ENCODE data around the gene RBFOX2.
"Not testable (repeated sequence)": the region's sequence is repeated elsewhere in the genome, so short reads cannot be mapped to it uniquely, and the experiment has no call there.

The RBFOX2 gene

GRCh38 chr22:35752006-35752862 lies 276.4 kb downstream of the RBFOX2 start:
- no peak for DNase-seq

GRCh38 chr22:35749808-35750207 lies 278.8 kb downstream of the RBFOX2 start:
- no peak for DNase-seq

- no peak for DNase-seq
Measured at GRCh38 chr22:35746946-35747703, 281.5 kb downstream of the RBFOX2 start.

GRCh38 chr22:35746248-35746647 lies 282.4 kb downstream of the RBFOX2 start:
- no peak for DNase-seq

DNA sequence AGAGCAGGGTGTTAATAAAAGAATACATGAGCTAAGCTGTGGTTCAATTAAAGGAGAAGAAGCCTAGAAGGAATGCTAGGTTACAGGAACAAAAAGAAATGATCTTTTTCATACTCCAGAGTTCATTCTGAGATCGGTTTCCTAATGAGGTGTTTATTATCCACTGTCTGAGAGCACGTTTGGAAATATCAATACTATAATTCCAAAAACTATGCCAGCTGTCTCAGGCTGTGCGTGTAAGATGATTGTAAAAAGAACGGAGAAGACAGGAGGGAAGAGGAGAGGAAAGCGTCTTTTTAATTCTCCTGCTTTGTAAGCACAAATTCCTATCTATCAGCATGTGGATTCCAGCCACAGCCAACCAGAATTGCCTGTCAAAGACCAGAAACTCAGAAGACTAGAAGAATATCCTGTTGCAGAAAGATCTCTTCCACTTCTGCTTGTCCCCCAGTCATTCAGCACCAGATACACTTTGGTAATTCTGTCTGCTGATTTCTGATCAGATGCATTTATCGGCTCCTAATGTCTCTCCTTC lies 285.2 kb downstream of the RBFOX2 start:
- DNase-seq = no peak

DNA sequence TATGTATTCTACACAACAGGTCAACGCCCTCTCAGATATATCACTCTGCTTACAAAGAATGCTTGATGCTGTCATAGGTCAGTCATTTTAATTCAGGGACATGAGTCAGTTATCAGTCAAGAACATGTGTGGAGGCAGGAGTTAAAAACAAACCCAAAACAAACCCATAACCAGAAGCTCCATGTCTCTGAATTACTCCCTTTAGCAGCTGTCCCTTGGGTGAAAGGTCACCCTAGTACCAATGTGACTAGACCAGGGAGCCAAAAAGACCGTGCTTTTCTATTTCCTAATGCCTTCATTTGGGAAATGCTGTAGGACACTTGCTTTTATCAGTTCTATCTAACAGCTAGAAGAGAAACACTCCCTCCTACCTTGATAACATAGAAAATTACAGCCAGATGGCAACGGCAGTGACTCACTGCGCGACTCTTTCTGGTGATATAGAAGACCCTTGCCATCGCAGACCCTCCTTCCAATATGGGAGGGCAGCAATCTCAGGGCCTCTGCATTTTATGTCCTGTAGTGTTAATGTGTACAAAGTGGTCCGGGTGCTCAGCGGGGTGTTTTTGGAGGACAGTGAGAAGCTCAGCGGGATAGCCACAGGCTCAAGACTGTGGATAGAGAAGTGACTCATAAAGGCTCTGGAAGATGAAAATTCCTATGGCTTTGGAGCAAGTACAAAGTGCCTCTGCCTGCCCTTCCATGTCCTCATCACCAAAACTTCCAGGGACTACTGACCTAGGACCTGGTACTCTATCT lies 286.1 kb downstream of the RBFOX2 start:
- no peak for DNase-seq

GRCh38 chr22:35740616-35741015 lies 288.0 kb downstream of the RBFOX2 start:
- no peak for DNase-seq

- DNase-seq = no peak
Measured at GRCh38 chr22:35739931-35740380, 288.7 kb downstream of the RBFOX2 start.

DNA sequence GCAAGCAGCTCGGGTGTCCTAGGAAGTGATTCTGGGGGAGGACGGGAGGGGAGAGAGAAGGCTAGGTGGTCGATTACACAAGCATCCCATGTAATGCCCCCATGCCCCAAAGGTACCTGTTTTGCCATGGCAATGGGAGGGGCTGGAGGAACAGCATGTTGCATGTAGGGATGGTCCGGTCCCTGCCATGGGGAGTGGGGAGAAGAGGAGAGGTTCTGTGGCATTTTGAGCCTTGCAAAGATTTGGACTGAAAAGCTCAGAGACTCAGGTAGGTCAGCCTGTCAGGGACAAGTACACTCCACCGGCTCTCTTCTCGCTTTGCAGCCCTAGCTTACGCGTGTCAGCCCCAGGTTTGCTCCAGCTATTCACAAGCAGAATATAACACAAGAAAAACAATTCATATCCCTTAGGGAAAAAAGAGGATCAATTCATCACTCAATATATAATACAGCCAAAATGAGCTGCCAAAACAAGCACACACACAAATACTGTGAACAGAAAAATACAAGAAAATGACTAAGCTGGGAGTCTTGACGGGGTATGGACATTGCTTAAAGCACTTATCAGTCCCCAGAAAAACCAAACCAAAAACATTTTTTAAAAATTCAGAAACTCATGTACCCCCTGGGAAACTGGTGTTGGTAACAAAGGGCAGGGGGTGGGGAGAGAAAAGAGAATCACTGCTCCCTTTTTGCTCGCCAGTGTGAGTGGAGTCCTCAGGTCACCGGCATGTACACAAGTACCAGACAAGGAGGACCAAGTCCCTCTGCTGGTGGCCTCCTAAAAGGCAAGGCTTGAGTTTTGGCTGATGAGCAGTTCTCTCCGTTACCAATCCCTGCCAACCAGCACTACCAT lies 289.3 kb downstream of the RBFOX2 start:
- no peak for DNase-seq

DNA sequence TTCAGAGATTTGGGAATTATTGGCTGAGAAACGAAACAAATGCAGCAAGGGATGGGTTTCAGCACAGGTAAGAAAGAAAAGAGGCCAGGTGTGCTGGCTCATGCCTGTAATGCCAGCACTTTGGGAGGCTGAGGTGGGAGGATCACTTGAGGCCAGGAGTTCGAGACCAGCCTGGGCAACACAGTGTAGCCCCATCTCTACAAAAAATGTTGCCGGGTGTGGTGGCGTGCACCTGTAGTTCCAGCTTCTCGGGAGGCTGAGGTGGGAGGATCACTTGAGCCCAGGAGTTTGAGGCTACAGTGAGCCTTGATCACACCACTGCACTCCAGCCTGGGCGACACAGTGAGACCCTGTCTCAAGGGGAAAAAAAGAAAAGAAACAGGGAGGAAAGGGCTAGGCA lies 290.7 kb downstream of the RBFOX2 start:
- not testable (repeated sequence) for DNase-seq

GRCh38 chr22:35736701-35737100 lies 291.9 kb downstream of the RBFOX2 start:
- no peak for DNase-seq

DNA sequence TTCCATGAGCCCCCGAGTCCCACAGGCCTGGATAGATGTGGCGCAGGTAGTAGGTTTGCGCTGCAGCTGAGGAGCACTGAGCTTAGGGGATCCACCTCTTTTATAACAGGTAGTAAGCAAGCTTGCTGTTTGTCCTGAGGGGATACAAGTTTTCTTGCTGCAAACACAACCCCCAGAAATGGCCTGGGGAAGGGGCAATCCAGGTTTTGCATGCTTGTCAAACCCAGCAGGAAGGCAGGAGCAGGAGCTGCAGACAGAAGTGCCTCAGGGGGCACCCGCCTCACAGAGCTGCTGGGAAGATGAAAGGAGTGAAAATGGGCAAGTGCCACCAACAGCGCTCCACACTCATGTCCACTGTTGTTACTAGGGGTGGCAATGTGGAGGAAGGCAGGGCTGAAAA lies 292.5 kb downstream of the RBFOX2 start:
- no peak for DNase-seq

DNA sequence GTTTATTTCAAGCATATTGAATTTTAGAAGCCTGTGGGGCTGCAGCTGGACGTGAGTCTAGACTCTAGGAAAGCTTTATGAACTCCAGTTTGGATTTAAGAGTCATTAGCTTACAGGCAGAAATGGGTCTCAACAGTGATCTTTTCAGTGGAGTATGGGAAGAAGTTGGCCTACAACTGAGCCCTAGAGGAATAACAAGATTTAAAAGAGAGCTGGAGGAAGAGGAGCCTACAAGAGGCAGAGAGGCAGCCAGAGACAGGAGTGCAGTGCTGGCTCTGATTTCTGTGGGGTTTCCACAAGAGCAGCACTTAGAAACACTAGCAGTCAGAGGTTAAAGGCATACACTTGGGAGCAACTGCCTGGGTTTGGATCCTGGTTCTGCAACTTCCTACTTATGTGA lies 293.1 kb downstream of the RBFOX2 start:
- no peak for DNase-seq

GRCh38 chr22:35734517-35734827 lies 294.2 kb downstream of the RBFOX2 start:
- no peak for DNase-seq

- no peak for DNase-seq
Measured at GRCh38 chr22:35733791-35734516, 294.7 kb downstream of the RBFOX2 start.

- no peak for DNase-seq
Measured at GRCh38 chr22:35733036-35733435, 295.6 kb downstream of the RBFOX2 start.

- no peak for DNase-seq
Measured at GRCh38 chr22:35732116-35732515, 296.5 kb downstream of the RBFOX2 start.

DNA sequence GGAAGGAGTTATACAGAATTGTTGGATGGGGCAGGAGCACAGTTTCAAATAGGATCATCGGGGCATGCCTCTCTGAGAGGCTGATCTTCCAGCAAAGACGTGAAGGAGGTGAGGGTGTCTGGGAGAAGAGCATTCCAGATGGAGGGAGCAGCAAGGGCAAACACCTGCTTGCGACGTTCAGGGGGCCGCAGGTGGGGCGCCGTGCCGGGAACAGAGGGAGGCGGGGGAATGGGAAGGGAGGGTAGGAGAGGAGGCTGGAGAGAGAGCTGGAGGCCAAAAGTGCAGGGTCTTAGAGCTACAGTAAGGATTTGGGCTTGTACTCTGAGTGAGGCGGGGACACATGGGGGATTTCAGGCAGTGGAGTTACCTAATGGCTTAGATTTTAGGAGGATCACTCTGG lies 297.3 kb downstream of the RBFOX2 start:
- no peak for DNase-seq

DNA sequence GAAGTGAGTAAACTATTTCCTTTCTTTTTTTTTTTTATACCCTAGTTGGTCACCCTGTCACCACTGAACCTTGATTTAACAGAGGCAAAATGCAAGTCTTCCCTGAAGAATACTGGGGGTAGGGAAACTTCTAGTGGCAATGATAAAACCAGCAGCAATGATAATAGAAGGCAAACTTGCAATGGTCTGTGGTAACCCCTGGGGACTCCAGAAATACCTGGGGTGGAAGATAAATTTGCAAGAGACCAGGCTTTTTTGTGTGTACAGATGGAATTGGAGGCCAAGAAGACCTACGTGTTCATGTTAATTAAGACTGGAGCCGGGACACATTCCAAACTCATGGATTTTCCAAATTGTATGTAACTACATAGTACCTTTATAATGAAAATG lies 299.3 kb downstream of the RBFOX2 start:
- no peak for DNase-seq

GRCh38 chr22:35728639-35729308 lies 299.9 kb downstream of the RBFOX2 start:
- DNase-seq = peak; percentile 46

DNA sequence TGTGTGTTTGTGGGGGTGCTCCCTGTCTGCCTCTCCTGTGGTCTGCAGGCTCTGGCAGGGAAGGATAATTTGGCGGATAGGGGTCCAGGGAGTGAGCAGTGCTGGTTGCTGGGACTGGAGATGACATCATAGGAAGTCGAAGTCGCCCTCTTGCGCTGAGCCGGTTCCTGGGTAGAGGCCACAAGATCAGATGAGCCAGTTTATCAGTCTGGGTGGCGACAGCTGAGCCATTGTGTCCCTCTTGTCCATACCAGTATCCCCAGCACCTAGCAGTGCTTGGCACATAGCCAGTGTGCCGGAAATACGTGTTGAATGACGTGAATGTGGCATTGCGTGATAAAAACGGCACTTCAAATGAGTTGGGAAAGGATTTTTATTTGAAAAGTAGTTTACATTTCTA lies 301.2 kb downstream of the RBFOX2 start:
- DNase-seq = no peak

Data from NCI-H1694 treated with DMSO at 0.1 percent for 48 hours (cell line).